Lower leg skin (tissue), 3 donors: ENCODE results near the gene BCL3.

Experiments
- POLR2A ChIP-seq, 2 donors: fragments of 450-650 bp; IDR thresholded peaks; one replicate each; pipeline ENCODE4 v1.6.1; 2016 to 2017; ENCODE audit warnings: antibody characterized with exemption in 2 of 2, mild to moderate bottlenecking in 1 of 2, moderate library complexity in 1 of 2
- TF ChIP-seq, protein P1 (sequence below), 3 donors: fragments of 450-650 bp; IDR thresholded peaks; one replicate each; pipeline ENCODE4 v1.5.1; 2016; ENCODE audit warnings: antibody characterized with exemption in 3 of 3, mild to moderate bottlenecking in 3 of 3, moderate library complexity in 2 of 3

DNA sequence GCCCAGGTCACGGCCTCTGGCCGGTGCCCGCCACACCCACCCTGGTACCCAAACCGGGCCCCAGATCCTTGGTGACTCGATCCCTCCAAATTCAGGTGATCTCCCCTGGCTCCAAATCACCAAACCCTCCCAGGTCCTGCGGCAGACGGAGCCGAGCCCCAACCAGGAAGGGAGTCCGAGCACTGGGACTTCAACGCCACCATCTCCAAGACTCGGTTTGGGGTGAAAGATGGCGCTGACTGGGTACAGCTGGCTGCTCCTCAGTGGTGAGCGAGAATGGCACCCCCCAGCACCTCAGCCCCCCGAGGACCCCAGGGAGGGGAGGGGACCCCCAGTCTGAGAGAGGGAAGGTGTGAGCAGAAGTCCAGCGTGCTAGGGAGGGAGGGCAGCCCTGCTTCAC is 47.3 kb upstream of the BCL3 start:
- TF ChIP-seq, protein P1, sequence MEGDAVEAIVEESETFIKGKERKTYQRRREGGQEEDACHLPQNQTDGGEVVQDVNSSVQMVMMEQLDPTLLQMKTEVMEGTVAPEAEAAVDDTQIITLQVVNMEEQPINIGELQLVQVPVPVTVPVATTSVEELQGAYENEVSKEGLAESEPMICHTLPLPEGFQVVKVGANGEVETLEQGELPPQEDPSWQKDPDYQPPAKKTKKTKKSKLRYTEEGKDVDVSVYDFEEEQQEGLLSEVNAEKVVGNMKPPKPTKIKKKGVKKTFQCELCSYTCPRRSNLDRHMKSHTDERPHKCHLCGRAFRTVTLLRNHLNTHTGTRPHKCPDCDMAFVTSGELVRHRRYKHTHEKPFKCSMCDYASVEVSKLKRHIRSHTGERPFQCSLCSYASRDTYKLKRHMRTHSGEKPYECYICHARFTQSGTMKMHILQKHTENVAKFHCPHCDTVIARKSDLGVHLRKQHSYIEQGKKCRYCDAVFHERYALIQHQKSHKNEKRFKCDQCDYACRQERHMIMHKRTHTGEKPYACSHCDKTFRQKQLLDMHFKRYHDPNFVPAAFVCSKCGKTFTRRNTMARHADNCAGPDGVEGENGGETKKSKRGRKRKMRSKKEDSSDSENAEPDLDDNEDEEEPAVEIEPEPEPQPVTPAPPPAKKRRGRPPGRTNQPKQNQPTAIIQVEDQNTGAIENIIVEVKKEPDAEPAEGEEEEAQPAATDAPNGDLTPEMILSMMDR (IDR thresholded peaks at IDR 0.05), result no peak
- TF ChIP-seq POLR2A (IDR thresholded peaks at IDR 0.05), result no peak
